HEK293 (cell line): ENCODE results near the gene GRM2.

Experiments
- CTCF ChIA-PET: fragments of 350-600 bp; formaldehyde crosslinking; extraction: SDS; loops from one replicate; lab custom pipeline; 2021; ENCODE audit warnings: antibody characterized with exemption; lab: Yijun Ruan, JAX
- POLR2A ChIA-PET: fragments of 300-600 bp; formaldehyde crosslinking; extraction: SDS; loops from one replicate; lab custom pipeline; 2020; ENCODE audit warnings: antibody characterized with exemption, inconsistent platforms; lab: Yijun Ruan, JAX
- H3K27ac ChIP-seq: fragments of 200-500 bp; sonication (Bioruptor generic); 2 replicates; pipeline ENCODE4 v1.5.1; 2014; ENCODE audit warnings: low read depth, low read length, control low read depth, inconsistent platforms; ENCODE audit errors: extremely low read depth
- H3K36me3 ChIP-seq, 2 experiments: fragments of 200-500 bp in 1 of 2; sonication (Bioruptor generic) in 1 of 2; 1 replicate in 1 of 2; 2 replicates in 1 of 2; pipeline ENCODE4 v1.5.1; 2014 to 2017; ENCODE audit warnings: inconsistent platforms in 2 of 2, low read length in 2 of 2; ENCODE audit not compliant: control insufficient read depth in 2 of 2, insufficient read depth in 1 of 2
- H3K4me1 ChIP-seq: fragments of 200-500 bp; sonication (Bioruptor generic); 2 replicates; pipeline ENCODE4 v1.5.1; 2014; ENCODE audit warnings: mild to moderate bottlenecking, low read length, inconsistent platforms; ENCODE audit not compliant: control insufficient read depth, insufficient read depth
- H3K4me3 ChIP-seq: 2 replicates; pipeline ENCODE4 v1.5.1; 2011; ENCODE audit warnings: low read depth, mild to moderate bottlenecking, control low read depth, low read length, moderate library complexity
- H3K9me3 ChIP-seq: fragments of 200-500 bp; sonication (Bioruptor generic); 2 replicates; pipeline ENCODE4 v1.5.1; 2014; ENCODE audit warnings: low read depth, low read length, inconsistent platforms; ENCODE audit not compliant: control insufficient read depth, insufficient read depth
- BCL11B ChIP-seq: fragments of 450-650 bp; formaldehyde crosslinking; IDR thresholded peaks from 2 replicates; pipeline ENCODE4 v1.5.1; 2016; ENCODE audit warnings: low read depth, missing biosample characterization, missing genetic modification characterization
- CTCF ChIP-seq: fragments of 450-650 bp; formaldehyde crosslinking; IDR thresholded peaks from 2 replicates; pipeline ENCODE4 v1.5.1; 2016; ENCODE audit warnings: missing biosample characterization, missing genetic modification characterization
- IKZF3 ChIP-seq: fragments of 450-650 bp; IDR thresholded peaks from 2 replicates; pipeline ENCODE4 v1.5.0; 2018; ENCODE audit warnings: missing biosample characterization, mild to moderate bottlenecking, missing genetic modification characterization, moderate library complexity
- KLF1 ChIP-seq: fragments of 450-650 bp; formaldehyde crosslinking; IDR thresholded peaks from 2 replicates; pipeline ENCODE4 v1.5.1; 2016; ENCODE audit warnings: missing biosample characterization, missing genetic modification characterization
- PRDM1 ChIP-seq: fragments of 450-650 bp; formaldehyde crosslinking; IDR thresholded peaks from 2 replicates; pipeline ENCODE4; 2016; ENCODE audit warnings: missing biosample characterization, missing genetic modification characterization
- SALL2 ChIP-seq: fragments of 450-650 bp; formaldehyde crosslinking; IDR thresholded peaks from 2 replicates; pipeline ENCODE4 v1.5.0; 2017; ENCODE audit warnings: missing biosample characterization, mild to moderate bottlenecking, missing genetic modification characterization, borderline replicate concordance
- SCRT1 ChIP-seq: fragments of 450-650 bp; formaldehyde crosslinking; IDR thresholded peaks from 2 replicates; pipeline ENCODE4 v1.5.1; 2016; ENCODE audit warnings: missing biosample characterization, missing genetic modification characterization, borderline replicate concordance
- SCRT2 ChIP-seq: fragments of 450-650 bp; formaldehyde crosslinking; IDR thresholded peaks from 2 replicates; pipeline ENCODE4 v1.5.1; 2016; ENCODE audit warnings: missing biosample characterization, missing genetic modification characterization
- ZBTB17 ChIP-seq: fragments of 450-650 bp; formaldehyde crosslinking; IDR thresholded peaks from 2 replicates; pipeline ENCODE4 v1.5.1; 2016; ENCODE audit warnings: missing biosample characterization, missing genetic modification characterization
- ZBTB21 ChIP-seq: fragments of 450-650 bp; formaldehyde crosslinking; IDR thresholded peaks from 2 replicates; pipeline ENCODE4 v1.5.1; 2017; ENCODE audit warnings: missing biosample characterization, missing genetic modification characterization
- ZBTB48 ChIP-seq: fragments of 450-650 bp; formaldehyde crosslinking; IDR thresholded peaks from 2 replicates; pipeline ENCODE4 v1.5.1; 2016; ENCODE audit warnings: missing biosample characterization, missing genetic modification characterization
- ZFP69B ChIP-seq: fragments of 450-650 bp; formaldehyde crosslinking; IDR thresholded peaks from 2 replicates; pipeline ENCODE4 v1.5.1; 2016; ENCODE audit warnings: missing biosample characterization, missing genetic modification characterization
- ZNF184 ChIP-seq: fragments of 450-650 bp; IDR thresholded peaks from 2 replicates; pipeline ENCODE4 v1.5.1; 2018; ENCODE audit warnings: missing biosample characterization, mild to moderate bottlenecking, missing genetic modification characterization
- ZNF2 ChIP-seq: fragments of 450-650 bp; formaldehyde crosslinking; IDR thresholded peaks from 2 replicates; pipeline ENCODE4 v1.5.1; 2016; ENCODE audit warnings: missing biosample characterization, missing genetic modification characterization
- ZNF335 ChIP-seq: fragments of 450-650 bp; formaldehyde crosslinking; conservative IDR thresholded peaks from 2 replicates; pipeline ENCODE4 v1.5.1; 2016; ENCODE audit warnings: missing biosample characterization, missing genetic modification characterization
- ZNF366 ChIP-seq: fragments of 450-650 bp; formaldehyde crosslinking; conservative IDR thresholded peaks from 2 replicates; pipeline ENCODE4 v1.5.1; 2016; ENCODE audit warnings: missing biosample characterization, missing genetic modification characterization
- ZNF37A ChIP-seq: fragments of 450-650 bp; IDR thresholded peaks from 2 replicates; pipeline ENCODE4 v1.5.1; 2018; ENCODE audit warnings: missing biosample characterization, missing genetic modification characterization
- ZNF558 ChIP-seq: fragments of 450-650 bp; formaldehyde crosslinking; IDR thresholded peaks from 2 replicates; pipeline ENCODE4 v1.5.1; 2016; ENCODE audit warnings: missing biosample characterization, missing genetic modification characterization
- ZNF560 ChIP-seq: fragments of 450-650 bp; formaldehyde crosslinking; IDR thresholded peaks from 2 replicates; pipeline ENCODE4 v1.5.1; 2017; ENCODE audit warnings: missing biosample characterization, missing genetic modification characterization, borderline replicate concordance
- ZNF600 ChIP-seq: fragments of 450-650 bp; formaldehyde crosslinking; IDR thresholded peaks from 2 replicates; pipeline ENCODE4 v1.5.1; 2016; ENCODE audit warnings: missing biosample characterization, missing genetic modification characterization
- ZNF626 ChIP-seq: fragments of 450-650 bp; sonication (Bioruptor Pico); formaldehyde crosslinking; IDR thresholded peaks from 2 replicates; pipeline ENCODE4 v1.5.1; 2018; ENCODE audit warnings: missing biosample characterization, missing genetic modification characterization, inconsistent platforms
- ZNF629 ChIP-seq: fragments of 450-650 bp; formaldehyde crosslinking; IDR thresholded peaks from 2 replicates; pipeline ENCODE4 v1.5.1; 2017; ENCODE audit warnings: missing biosample characterization, missing genetic modification characterization
- ZNF639 ChIP-seq: fragments of 450-650 bp; formaldehyde crosslinking; IDR thresholded peaks from 2 replicates; pipeline ENCODE4 v1.5.1; 2016; ENCODE audit warnings: missing biosample characterization, missing genetic modification characterization
- ZNF654 ChIP-seq: fragments of 450-650 bp; formaldehyde crosslinking; IDR thresholded peaks from 2 replicates; pipeline ENCODE4 v1.5.1; 2016; ENCODE audit warnings: low read depth, missing biosample characterization, missing genetic modification characterization
- ZNF660 ChIP-seq: fragments of 450-650 bp; IDR thresholded peaks from 2 replicates; pipeline ENCODE4 v1.5.1; 2018; ENCODE audit warnings: missing biosample characterization, mild to moderate bottlenecking, missing genetic modification characterization
- ZNF692 ChIP-seq: fragments of 450-650 bp; formaldehyde crosslinking; IDR thresholded peaks from 2 replicates; pipeline ENCODE4 v1.5.1; 2016; ENCODE audit warnings: missing biosample characterization, missing genetic modification characterization
- ZSCAN5A ChIP-seq: fragments of 450-650 bp; formaldehyde crosslinking; IDR thresholded peaks from 2 replicates; pipeline ENCODE4 v1.5.1; 2016; ENCODE audit warnings: missing biosample characterization, missing genetic modification characterization
- ZXDB ChIP-seq: fragments of 450-650 bp; formaldehyde crosslinking; IDR thresholded peaks from 2 replicates; pipeline ENCODE4 v1.5.1; 2016; ENCODE audit warnings: missing biosample characterization, missing genetic modification characterization

GRM2 gene

GRCh38 chr3:51669241-51670052, 37.4 kb upstream of the GRM2 start:
- POLR2A ChIA-PET = interaction anchor here (1.6 to 2.5 kb wide), 2 partner anchors 167 to 170 kb away, joined by 3 to 16 read pairs; partner anchors contain the start of gene DCAF1
- Histone ChIP-seq H3K27ac (no peak overlapping the region), H3K4me1 (no peaks in the 10 kb centered on the region), H3K36me3 (peaks cover 0 to 14% of the 10 kb centered on the region in 2 experiments; a peak in 1 of 3 replicates), H3K9me3 (no peaks in the 10 kb centered on the region), H3K4me3 (no peak overlapping the region)
- TF ChIP-seq PRDM1 (tag by site-specific recombination) (0 out of 2 replicates have a peak, but pooled peaks have one; percentile 5), ZNF692 (tag by site-specific recombination) (peak; percentile 34; the same call in 1 of the 2 replicates), IKZF3 (peak; percentile 66; the same call in 1 of the 2 replicates), ZNF626 (no peak), ZNF335 (tag by site-specific recombination) (peak; percentile 44; the same call in 1 of the 2 replicates), BCL11B (tag by site-specific recombination) (no peak), ZNF558 (tag by site-specific recombination) (no peak), ZNF600 (peak; percentile 59; the same call in 1 of the 2 replicates), ZNF639 (tag by site-specific recombination) (0 out of 2 replicates have a peak, but pooled peaks have one; percentile 28), ZFP69B (tag by site-specific recombination) (peak; percentile 15; the same call in 1 of the 2 replicates), ZNF654 (tag by site-specific recombination) (peak; percentile 66), ZNF560 (tag by site-specific recombination) (no peak), ZNF660 (peak; percentile 82), ZBTB21 (tag by site-specific recombination) (0 out of 2 replicates have a peak, but pooled peaks have one; percentile 36), ZNF2 (tag by site-specific recombination) (peak; percentile 48; the same call in 1 of the 2 replicates), KLF1 (tag by site-specific recombination) (no peak), SCRT2 (tag by site-specific recombination) (peak; percentile 99), SCRT1 (tag by site-specific recombination) (peak; percentile 98), ZNF629 (tag by site-specific recombination) (peak; percentile 64), ZBTB48 (tag by site-specific recombination) (peak; percentile 95), SALL2 (tag by site-specific recombination) (no peak), ZBTB17 (tag by site-specific recombination) (peak; percentile 84), CTCF (tag by site-specific recombination) (peak; percentile 79), ZXDB (peak; percentile 78), ZNF37A (tag by site-specific recombination) (no peak), ZNF184 (peak; percentile 28; the same call in 1 of the 2 replicates), ZSCAN5A (tag by site-specific recombination) (no peak), ZNF366 (tag by site-specific recombination) (peak; percentile 21; the same call in 1 of the 2 replicates)
- CTCF ChIA-PET = interaction anchor here (0.6 to 4.2 kb wide), 25 partner anchors 10 to 543 kb away, joined by 3 to 61 read pairs (median 4); partner anchors contain the start of gene DCAF1
